PC-9 (cell line): ENCODE measurements around the gene VPS16.

ENCODE experiments used
- EZH2 ChIP-seq: fragments of 200-600 bp; sonication (generic); IDR thresholded peaks from 2 replicates; pipeline ENCODE4 v1.8.0; 2017; ENCODE audit warnings: antibody characterized with exemption, low read depth
- TF ChIP-seq, protein P1 (sequence below): fragments of 200-600 bp; sonication (generic); conservative IDR thresholded peaks from 2 replicates; pipeline ENCODE4 v1.6.1; 2017; ENCODE audit warnings: mixed run types, antibody characterized with exemption, mild to moderate bottlenecking, moderate library complexity

DNA sequence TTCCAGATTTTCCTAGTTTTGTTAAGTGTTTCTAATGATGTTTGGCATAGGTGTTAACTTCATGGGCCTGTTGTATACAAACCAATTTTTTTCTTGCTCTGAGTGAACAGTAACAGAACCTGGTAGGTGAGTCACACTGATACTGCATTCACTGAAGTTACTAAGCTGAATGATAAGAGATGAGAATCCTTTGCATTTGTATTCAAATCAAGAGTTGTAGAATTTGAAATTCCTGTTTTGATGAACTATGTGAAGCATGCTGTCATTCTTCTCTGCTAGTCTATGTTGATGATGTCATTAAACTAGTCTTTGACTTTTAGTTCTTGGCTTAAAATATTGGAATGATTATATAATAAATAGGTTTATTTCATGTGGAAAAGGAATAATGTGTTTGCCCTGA lies 70.7 kb downstream of the VPS16 start:
- TF ChIP-seq, protein P1, sequence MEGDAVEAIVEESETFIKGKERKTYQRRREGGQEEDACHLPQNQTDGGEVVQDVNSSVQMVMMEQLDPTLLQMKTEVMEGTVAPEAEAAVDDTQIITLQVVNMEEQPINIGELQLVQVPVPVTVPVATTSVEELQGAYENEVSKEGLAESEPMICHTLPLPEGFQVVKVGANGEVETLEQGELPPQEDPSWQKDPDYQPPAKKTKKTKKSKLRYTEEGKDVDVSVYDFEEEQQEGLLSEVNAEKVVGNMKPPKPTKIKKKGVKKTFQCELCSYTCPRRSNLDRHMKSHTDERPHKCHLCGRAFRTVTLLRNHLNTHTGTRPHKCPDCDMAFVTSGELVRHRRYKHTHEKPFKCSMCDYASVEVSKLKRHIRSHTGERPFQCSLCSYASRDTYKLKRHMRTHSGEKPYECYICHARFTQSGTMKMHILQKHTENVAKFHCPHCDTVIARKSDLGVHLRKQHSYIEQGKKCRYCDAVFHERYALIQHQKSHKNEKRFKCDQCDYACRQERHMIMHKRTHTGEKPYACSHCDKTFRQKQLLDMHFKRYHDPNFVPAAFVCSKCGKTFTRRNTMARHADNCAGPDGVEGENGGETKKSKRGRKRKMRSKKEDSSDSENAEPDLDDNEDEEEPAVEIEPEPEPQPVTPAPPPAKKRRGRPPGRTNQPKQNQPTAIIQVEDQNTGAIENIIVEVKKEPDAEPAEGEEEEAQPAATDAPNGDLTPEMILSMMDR = no peak
- TF ChIP-seq EZH2 = no peak
